Fibroblast of gingiva (primary cell): Measurements from ENCODE around the gene CAB39.

Experiments
- DNase-seq: peaks from one replicate; pipeline ENCODE4 v3.0.0-alpha.2; 2011; ENCODE audit warnings: low read depth

CAB39 gene

GRCh38 chr2:230757476-230757875, 44.8 kb downstream of the CAB39 start:
- peak; percentile 75 for DNase-seq

- DNase-seq = peak; percentile 89
Observed at GRCh38 chr2:230758566-230759480, 46.2 kb downstream of the CAB39 start.

DNA sequence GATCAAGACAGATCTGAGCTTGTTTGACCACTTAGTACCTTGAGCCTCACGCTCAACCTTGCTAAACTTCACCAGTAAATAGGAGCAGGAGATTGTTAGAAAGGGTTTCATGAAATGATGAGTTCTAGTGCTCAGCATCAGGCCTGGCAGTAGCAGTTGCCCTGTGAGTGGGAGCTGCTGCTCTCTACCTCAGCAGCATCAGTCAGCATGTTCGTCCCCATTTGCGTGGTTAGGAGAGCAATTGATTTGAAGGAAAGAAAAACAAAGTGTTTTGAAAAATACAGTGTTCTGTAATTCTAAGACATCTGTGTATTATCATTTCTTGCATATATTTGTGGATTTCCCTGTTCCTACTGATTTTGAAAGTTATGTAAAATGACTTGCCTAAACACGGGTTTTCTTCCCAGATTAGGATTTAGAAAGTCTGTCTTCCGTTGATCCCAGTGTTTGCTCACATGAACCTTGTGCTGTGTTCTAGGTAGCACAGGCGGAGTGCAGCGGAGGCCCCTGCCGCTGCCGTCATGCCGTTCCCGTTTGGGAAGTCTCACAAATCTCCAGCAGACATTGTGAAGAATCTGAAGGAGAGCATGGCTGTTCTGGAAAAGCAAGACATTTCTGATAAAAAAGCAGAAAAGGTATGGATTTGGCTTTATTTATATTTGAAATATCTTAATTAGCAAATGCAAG, 47.0 kb downstream of the CAB39 start:
- peak; percentile 43 for DNase-seq

GRCh38 chr2:230761704-230762103, 49.1 kb downstream of the CAB39 start:
- no peak for DNase-seq

GRCh38 chr2:230762317-230762896, 49.8 kb downstream of the CAB39 start:
- DNase-seq = no peak

DNA sequence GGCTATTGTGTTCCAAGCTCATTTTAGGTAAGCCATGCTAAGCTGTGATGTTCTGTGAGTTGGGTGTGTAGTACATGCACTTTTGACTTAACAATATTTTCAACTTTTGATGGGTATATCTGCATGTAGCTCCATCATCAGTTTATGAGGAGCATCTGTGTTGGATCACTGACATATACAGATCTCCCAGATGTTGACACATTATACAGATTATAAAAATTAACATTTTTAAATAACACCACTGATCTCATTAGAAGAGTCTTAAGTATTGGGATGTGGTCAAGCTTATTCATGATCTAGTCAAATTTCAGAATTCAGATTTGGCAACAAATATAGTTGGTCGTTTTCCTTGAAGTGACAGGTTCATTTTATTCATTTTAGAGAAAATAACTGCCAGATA, 51.7 kb downstream of the CAB39 start:
- no peak for DNase-seq

DNA sequence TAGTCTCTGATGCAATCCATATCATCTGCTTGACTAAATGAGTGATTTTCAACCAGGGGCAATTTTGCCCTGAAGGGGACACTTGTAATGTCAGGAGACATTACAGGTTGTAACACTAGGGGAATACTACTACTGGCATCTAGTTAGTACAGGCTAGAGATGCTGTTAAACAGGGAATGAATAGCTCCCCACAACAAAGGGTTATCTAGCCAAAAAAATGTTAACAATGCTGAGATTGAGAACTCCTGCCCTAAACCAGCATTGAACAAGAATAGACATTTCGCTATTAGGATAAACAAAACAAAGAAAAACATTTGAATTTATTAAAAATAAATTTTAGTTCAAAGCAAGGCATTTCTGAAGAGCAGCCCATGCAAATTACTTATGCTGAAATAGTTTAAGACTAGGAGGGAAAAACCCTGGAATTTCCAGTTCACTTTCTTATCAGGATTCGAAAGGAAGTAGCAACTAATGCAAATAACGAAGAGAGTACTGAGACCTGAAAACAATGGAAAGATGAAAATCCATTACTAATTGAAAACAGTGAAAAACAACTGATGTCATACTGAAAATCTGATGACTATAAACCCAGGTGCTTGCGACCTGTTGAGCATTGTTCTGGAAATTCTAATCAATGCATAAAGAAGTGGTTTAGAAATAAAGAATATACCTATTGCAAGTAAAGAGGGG, 53.1 kb downstream of the CAB39 start:
- no peak for DNase-seq

DNA sequence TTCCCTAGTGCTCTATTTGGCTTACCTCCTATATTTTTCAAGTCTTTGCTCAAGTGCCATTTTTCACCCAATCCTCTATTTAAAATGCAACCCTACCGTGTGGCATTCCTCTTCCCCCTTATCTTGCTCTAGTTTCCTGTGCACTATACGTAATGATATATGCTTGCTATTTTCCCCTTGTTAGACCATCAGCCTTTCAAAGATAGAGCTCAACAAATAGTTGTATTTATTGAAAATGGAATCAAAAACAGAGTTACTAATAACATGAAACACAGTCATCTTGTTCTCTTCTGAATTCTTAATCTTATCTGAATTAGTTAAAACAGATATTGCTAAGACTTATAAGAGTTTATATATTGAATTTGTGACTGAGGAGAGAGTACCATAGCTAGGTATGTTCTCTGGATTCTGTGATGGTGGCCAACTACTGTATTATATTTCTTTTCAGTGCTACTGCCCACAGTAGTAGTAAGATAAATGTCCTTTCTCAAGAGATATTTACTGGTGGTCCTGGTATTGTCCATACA, 55.3 kb downstream of the CAB39 start:
- DNase-seq = no peak

GRCh38 chr2:230770804-230771203, 58.2 kb downstream of the CAB39 start:
- DNase-seq = no peak

DNA sequence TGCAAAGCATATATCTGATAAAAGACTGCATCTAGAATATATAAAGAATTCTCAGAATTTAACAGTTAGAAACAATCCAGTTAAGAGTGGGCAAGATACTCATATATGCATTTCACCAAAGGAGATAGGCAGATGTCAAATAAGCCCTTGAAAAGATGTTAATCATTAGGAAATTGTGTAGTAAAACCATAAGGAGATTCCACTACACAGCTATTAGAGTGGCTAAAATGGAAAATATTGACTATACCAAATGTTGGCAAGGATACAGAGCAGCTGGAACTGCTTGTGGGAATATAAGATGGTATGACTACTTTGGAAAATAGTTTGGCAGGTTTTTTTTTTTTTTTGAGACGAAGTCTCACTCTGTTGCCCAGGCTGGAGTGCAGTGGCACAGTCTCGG, 59.5 kb downstream of the CAB39 start:
- no peak for DNase-seq

- DNase-seq = no peak
Observed at GRCh38 chr2:230773039-230773773, 60.6 kb downstream of the CAB39 start.

- DNase-seq = peak; percentile 73
Observed at GRCh38 chr2:230774348-230774951, 61.8 kb downstream of the CAB39 start.

DNA sequence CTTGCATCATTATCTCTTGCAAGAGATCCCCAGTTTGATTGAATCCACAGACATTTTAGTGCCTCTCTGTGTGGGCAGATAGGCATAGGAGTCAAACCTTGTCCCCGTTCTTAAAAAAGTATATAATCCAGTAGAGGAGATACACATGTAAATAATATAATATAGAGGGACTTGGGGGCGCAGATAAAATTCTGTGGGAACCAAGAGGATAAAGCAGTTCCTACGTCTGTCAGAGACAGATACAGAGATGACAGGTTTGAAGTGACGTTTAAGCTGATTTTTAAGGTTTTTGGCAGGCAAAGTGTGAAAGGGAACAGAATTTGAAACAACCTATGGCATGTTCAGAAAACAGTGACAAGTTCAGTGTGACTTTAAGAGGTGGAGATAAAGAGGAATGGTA, 63.1 kb downstream of the CAB39 start:
- DNase-seq = no peak

GRCh38 chr2:230777721-230778120, 65.1 kb downstream of the CAB39 start:
- no peak for DNase-seq

- no peak for DNase-seq
Observed at GRCh38 chr2:230778350-230779063, 65.9 kb downstream of the CAB39 start.

- no peak for DNase-seq
Observed at GRCh38 chr2:230779126-230779525, 66.5 kb downstream of the CAB39 start.

DNA sequence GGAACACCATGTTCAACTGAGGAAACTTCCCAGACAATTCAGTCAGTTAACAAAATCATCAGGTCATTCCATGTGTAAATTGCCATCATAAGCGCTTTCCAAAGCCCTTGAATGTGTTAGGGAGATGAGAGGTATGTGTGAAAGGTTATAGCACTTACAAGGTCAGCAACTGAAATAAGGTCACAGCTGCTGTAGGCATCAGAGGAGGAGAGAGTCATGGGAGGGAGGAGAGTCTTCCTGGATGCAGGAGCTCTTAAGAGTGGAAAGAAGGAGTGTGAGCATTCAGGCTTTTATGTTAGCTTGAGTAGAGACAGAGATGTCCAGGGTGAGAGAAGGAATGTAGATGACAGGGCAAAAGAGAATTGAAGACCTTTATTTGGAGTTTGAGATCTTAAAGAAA, 67.0 kb downstream of the CAB39 start:
- no peak for DNase-seq

DNA sequence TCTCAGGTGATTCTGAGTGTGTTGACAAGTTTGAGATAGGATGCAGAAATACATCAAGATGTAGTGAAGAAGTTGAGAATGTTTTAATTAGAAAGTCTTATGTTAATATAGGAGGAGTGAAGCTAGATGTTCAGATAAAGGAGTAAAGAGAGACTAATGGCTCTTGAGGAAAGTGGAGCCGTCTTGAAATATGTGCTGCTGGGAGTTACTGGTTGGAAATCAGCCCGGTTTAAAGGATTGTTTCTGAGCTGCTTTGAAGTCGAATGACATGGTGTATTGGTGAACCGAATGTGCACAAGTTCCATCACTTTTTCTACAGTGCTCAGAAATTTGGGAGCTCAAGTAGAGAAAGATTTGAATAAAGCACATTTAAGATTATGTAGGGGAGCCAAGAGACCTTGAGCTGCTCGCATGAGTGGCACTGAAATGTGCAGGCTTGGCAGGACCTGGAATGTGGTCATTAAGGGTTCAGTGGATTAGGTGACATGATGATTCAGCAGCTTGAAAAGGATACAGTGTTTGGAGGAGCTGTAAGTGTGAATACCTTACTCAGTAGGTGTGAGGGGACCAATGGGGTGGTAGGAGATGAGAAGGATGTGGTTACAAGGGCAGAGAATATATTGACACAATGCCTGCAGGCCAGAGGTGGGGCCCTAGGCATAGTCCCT, 68.6 kb downstream of the CAB39 start:
- DNase-seq = peak; percentile 35

- DNase-seq = no peak
Observed at GRCh38 chr2:230783101-230783500, 70.5 kb downstream of the CAB39 start.

DNA sequence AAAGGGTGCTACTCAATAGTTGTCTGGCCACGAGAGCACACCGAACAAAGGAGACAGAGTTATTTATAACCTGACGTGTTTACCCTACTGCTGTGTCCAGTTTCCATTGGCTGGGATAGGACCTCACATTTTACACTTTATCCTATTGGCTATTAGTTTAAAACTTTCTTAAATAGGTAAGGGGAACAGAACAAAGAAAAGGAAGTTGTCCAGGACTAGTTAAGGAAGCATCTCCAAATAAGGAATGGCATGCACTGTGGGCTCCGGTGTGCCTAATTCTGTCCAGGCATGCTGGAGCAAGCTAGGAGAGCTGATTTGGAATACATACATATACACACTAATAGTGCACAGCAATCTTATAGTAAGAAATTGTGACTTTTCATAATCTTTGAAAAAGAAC, 72.2 kb downstream of the CAB39 start:
- DNase-seq = no peak
